CD4-positive, alpha-beta T cell (primary cell): ENCODE measurements around the gene BSG. TPM values are rescaled to one million over a fixed set of nuclear protein-coding genes. Genes with fewer than 3 reads are reported as not detected.

Experiments
- ATAC-seq: fragments of 200-7000 bp; cut with Tn5 transposase; one replicate; pipeline ENCODE4 v1.10.0; 2022; ENCODE audit warnings: mild to moderate bottlenecking; ENCODE audit not compliant: poor library complexity
- CTCF ChIA-PET: fragments of 350-600 bp; sonication (Branson Sonifier 250); formaldehyde crosslinking; loops from one replicate; lab custom pipeline; 2021; ENCODE audit warnings: antibody characterized with exemption, inconsistent platforms; lab: Charles Lee
- POLR2A ChIA-PET: fragments of 350-600 bp; sonication (Branson Sonifier 250); formaldehyde crosslinking; loops from one replicate; lab custom pipeline; 2021; ENCODE audit warnings: antibody characterized with exemption, inconsistent platforms; lab: Charles Lee
- DNase-seq, 14 experiments: peaks; one replicate each; pipeline ENCODE4 v3.0.0-alpha.2; 2013 to 2020; ENCODE audit warnings: mixed read lengths in 2 of 14
- H3K27ac ChIP-seq, 2 donors: one replicate each; pipeline versions ENCODE4 v1.5.1 to v1.7.0; 2013; ENCODE audit warnings: low read length in 2 of 2, low read depth in 1 of 2, mild to moderate bottlenecking in 1 of 2
- H3K27me3 ChIP-seq, 2 experiments: 1 replicate in 1 of 2; 2 replicates in 1 of 2; pipeline versions ENCODE4 v1.6.1 to v1.7.0; 2013; ENCODE audit warnings: low read length in 2 of 2, control low read depth in 1 of 2, mild to moderate bottlenecking in 1 of 2, moderate library complexity in 1 of 2; ENCODE audit not compliant: insufficient read depth in 2 of 2, control insufficient read depth in 1 of 2
- H3K36me3 ChIP-seq: one replicate; pipeline ENCODE4 v1.6.1; 2013; ENCODE audit warnings: low read length, control low read depth; ENCODE audit not compliant: insufficient read depth
- H3K4me1 ChIP-seq: one replicate; pipeline ENCODE4 v1.6.1; 2013; ENCODE audit warnings: low read length, control low read depth; ENCODE audit not compliant: insufficient read depth
- H3K4me3 ChIP-seq: one replicate; pipeline ENCODE4 v1.5.1; 2013; ENCODE audit warnings: mild to moderate bottlenecking, low read length, moderate library complexity
- H3K9me3 ChIP-seq, 2 experiments: 1 replicate in 1 of 2; 2 replicates in 1 of 2; pipeline versions ENCODE4 v1.6.1 to v1.7.0; 2013; ENCODE audit warnings: low read length in 2 of 2, mild to moderate bottlenecking in 2 of 2, control low read depth in 1 of 2, moderate library complexity in 1 of 2; ENCODE audit not compliant: control insufficient read depth in 1 of 2, insufficient read depth in 1 of 2
- H3K27ac Mint-ChIP-seq: one replicate; pipeline ENCODE4 v1.8.0; 2020; ENCODE audit warnings: mixed read lengths
- H3K27me3 Mint-ChIP-seq: one replicate; pipeline ENCODE4 v1.8.0; 2021; ENCODE audit warnings: mixed read lengths
- H3K36me3 Mint-ChIP-seq: one replicate; pipeline ENCODE4 v1.8.0; 2021; ENCODE audit warnings: low read depth, mixed read lengths
- H3K4me1 Mint-ChIP-seq: one replicate; pipeline ENCODE4 v1.8.0; 2021; ENCODE audit warnings: low read depth, mixed read lengths
- H3K4me3 Mint-ChIP-seq: one replicate; pipeline ENCODE4 v1.8.0; 2020; ENCODE audit warnings: mild to moderate bottlenecking, mixed read lengths
- H3K9me3 Mint-ChIP-seq: one replicate; pipeline ENCODE4 v1.8.0; 2020; ENCODE audit warnings: mixed read lengths
- CTCF ChIP-seq: fragments of 200-600 bp; IDR thresholded peaks from one replicate; pipeline ENCODE4 v1.8.0; 2022; ENCODE audit warnings: antibody characterized with exemption, mild to moderate bottlenecking
- intact Hi-C, 2 experiments: fragments of 100-400 bp; cut with DNase I in 1 of 2; cut with micrococcal nuclease in 1 of 2; formaldehyde crosslinking; loops; one replicate each; pipeline versions ENCODE4 v1.15.1 to v1.9.0; 2023 to 2025; cut with DNase I, micrococcal nuclease
- total RNA-seq, 174 experiments: library from RNA in 2 of 174; stranded (reverse) in 2 of 174; gene quantifications; one replicate each; pipeline ENCODE4 v1.2.3 and lab custom pipeline; 2021 to 2026

Gene BSG
- total RNA-seq, 2 experiments from 2014 or later, result 68.7 to 71.6 TPM

GRCh38 chr19:610071-610800, 37.8 kb downstream of the BSG start:
- H3K27ac Mint-ChIP-seq, result peak overlapping the region; percentile 85
- Histone ChIP-seq H3K27ac (peak overlapping the region; percentile 29 to 67), H3K9me3 (no peaks in the 10 kb centered on the region), H3K4me3 (peak overlapping the region; percentile 65), H3K4me1 (peaks cover 43% of the 10 kb centered on the region), H3K27me3 (no peaks in the 10 kb centered on the region), H3K36me3 (peaks cover 10% of the 10 kb centered on the region)
- H3K36me3 Mint-ChIP-seq, result peaks cover 8% of the 10 kb centered on the region
- no peaks in the 10 kb centered on the region for H3K27me3 Mint-ChIP-seq
- H3K9me3 Mint-ChIP-seq, result no peaks in the 10 kb centered on the region
- intact Hi-C loops, result loop anchor here (2.0 kb wide), 3 partner anchors 23 to 71 kb away; partner anchors contain the start of genes POLRMT (in 1 of the 2) and RNF126 (in 1 of the 2)
- peak in 12 of 14 experiments; percentile 20 to 79 (median 46) for DNase-seq
- H3K4me3 Mint-ChIP-seq, result peak overlapping the region; percentile 95
- H3K4me1 Mint-ChIP-seq, result peaks cover 22% of the 10 kb centered on the region
- ChIA-PET POLR2A (interaction anchor here (0.8 to 3.2 kb wide), 4 partner anchors 32 to 53 kb away, joined by 3 to 14 read pairs (median 4); partner anchors contain the start of gene RNF126), CTCF (interaction anchor here (2.0 kb wide), 1 partner anchor 26 kb away, joined by 6 read pairs; no protein-coding TSS in a partner anchor)
- TF ChIP-seq CTCF, result no peak
- peak; percentile 47 for ATAC-seq

- ATAC-seq (peak; percentile 71), DNase-seq (peak; percentile 33 to 90 (median 56))
- POLR2A ChIA-PET, result interaction anchor here (0.8 to 3.2 kb wide), 5 partner anchors 33 to 100 kb away, joined by 3 to 14 read pairs (median 5); partner anchors contain the start of gene RNF126
- no peaks in the 10 kb centered on the region for H3K9me3 ChIP-seq
- peak overlapping the region; percentile 65 for H3K4me3 ChIP-seq
- CTCF ChIA-PET, result interaction anchor here (1.1 to 2.0 kb wide), 2 partner anchors 27 to 100 kb away, joined by 3 to 6 read pairs; no protein-coding TSS in a partner anchor
- H3K27me3 ChIP-seq, result no peaks in the 10 kb centered on the region
- peaks cover 3% of the 10 kb centered on the region for H3K27me3 Mint-ChIP-seq
- H3K9me3 Mint-ChIP-seq, result no peaks in the 10 kb centered on the region
- peak overlapping the region; percentile 29 to 67 for H3K27ac ChIP-seq
- peak overlapping the region; percentile 95 for H3K4me3 Mint-ChIP-seq
- peaks cover 25% of the 10 kb centered on the region for H3K4me1 Mint-ChIP-seq
- TF ChIP-seq CTCF, result no peak
- H3K4me1 ChIP-seq, result peaks cover 43% of the 10 kb centered on the region
- H3K27ac Mint-ChIP-seq, result peak overlapping the region; percentile 85
- intact Hi-C loops, result loop anchor here (1.0 to 2.0 kb wide), 4 partner anchors 22 to 70 kb away; partner anchors contain the start of genes POLRMT (in 1 of the 2) and RNF126 (in 1 of the 2)
- H3K36me3 Mint-ChIP-seq, result peaks cover 13% of the 10 kb centered on the region
- H3K36me3 ChIP-seq, result peaks cover 10% of the 10 kb centered on the region
Measured at GRCh38 chr19:610801-611480, 38.5 kb downstream of the BSG start.

DNA sequence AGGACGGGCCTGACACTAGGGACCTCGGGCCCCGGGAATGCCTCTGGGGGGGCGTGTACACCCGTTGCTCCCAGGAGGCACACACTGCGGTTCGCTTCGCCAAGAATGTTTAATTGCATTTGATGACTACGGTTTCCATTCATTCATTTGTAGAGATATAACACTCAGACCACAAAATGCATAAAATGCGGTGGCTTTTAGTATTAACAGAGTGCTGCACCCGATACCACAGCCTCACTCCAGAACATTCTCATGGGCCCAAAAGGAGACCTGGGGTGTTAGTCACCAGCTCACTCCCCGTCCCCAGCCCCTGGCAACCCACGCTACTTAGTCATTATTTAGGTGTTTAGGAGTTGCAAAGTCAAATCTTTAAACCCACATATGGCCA, 39.1 kb downstream of the BSG start:
- CTCF ChIA-PET, result interaction anchor here (1.1 to 2.0 kb wide), 2 partner anchors 27 to 101 kb away, joined by 3 to 6 read pairs; no protein-coding TSS in a partner anchor
- Mint-ChIP-seq H3K27ac (peak overlapping the region; percentile 85), H3K4me3 (peak overlapping the region; percentile 95), H3K36me3 (peaks cover 13% of the 10 kb centered on the region), H3K9me3 (no peaks in the 10 kb centered on the region), H3K27me3 (peaks cover 3% of the 10 kb centered on the region), H3K4me1 (peaks cover 25% of the 10 kb centered on the region)
- ATAC-seq (peak; percentile 33), DNase-seq (peak in 9 of 14 experiments; percentile 26 to 76 (median 46))
- POLR2A ChIA-PET, result interaction anchor here (1.0 to 3.2 kb wide), 4 partner anchors 34 to 101 kb away, joined by 3 to 14 read pairs (median 6); partner anchors contain the start of gene RNF126
- Histone ChIP-seq H3K27ac (peak overlapping the region; percentile 29 to 67), H3K36me3 (peaks cover 10% of the 10 kb centered on the region), H3K27me3 (no peaks in the 10 kb centered on the region), H3K4me1 (peaks cover 43% of the 10 kb centered on the region), H3K9me3 (no peaks in the 10 kb centered on the region), H3K4me3 (peak overlapping the region; percentile 65)
- no peak for TF ChIP-seq CTCF
- intact Hi-C loops, result loop anchor here (1.0 to 2.0 kb wide), 4 partner anchors 21 to 69 kb away; partner anchors contain the start of genes POLRMT (in 1 of the 2) and RNF126 (in 1 of the 2)
